Spleen (tissue), 11 donors: ENCODE data around the gene RPL22L1. TPM values are rescaled to one million over a fixed set of nuclear protein-coding genes. Genes with fewer than 3 reads are reported as not detected.

Experiments used
- DNase-seq: peaks from one replicate; pipeline ENCODE4 v3.0.0-alpha.2; 2020
- H3K27ac ChIP-seq, 8 donors: fragments of 200-600 bp; sonication (generic) in 7 of 8; 1 replicate in 4 of 8; 2 replicates in 4 of 8; pipeline versions ENCODE4 v1.5.0 to v1.8.0; 2016 to 2021; ENCODE audit warnings: inconsistent platforms in 4 of 8, mild to moderate bottlenecking in 4 of 8, moderate library complexity in 1 of 8
- H3K27me3 ChIP-seq, 7 donors: fragments of 200-600 bp; sonication (generic) in 6 of 7; replicated peaks in 1 of 7; 1 replicate in 4 of 7; 2 replicates in 3 of 7; pipeline versions ENCODE4 v1.5.0 to v1.8.0; 2016 to 2021; ENCODE audit warnings: inconsistent platforms in 3 of 7, mild to moderate bottlenecking in 1 of 7
- H3K36me3 ChIP-seq, 6 donors: fragments of 200-600 bp; sonication (generic) in 5 of 6; 1 replicate in 4 of 6; 2 replicates in 2 of 6; pipeline versions ENCODE4 v1.5.0 to v1.8.0; 2016 to 2021; ENCODE audit warnings: inconsistent platforms in 2 of 6
- H3K4me1 ChIP-seq, 6 donors: fragments of 200-600 bp; sonication (generic) in 5 of 6; 1 replicate in 3 of 6; 2 replicates in 3 of 6; pipeline versions ENCODE4 v1.5.0 to v1.8.0; 2016 to 2021; ENCODE audit warnings: inconsistent platforms in 3 of 6
- H3K4me3 ChIP-seq, 8 donors: fragments of 200-600 bp; sonication (generic) in 7 of 8; 1 replicate in 4 of 8; 2 replicates in 4 of 8; pipeline versions ENCODE4 v1.5.0 to v1.8.0; 2016 to 2021; ENCODE audit warnings: inconsistent platforms in 4 of 8, mild to moderate bottlenecking in 4 of 8, moderate library complexity in 2 of 8
- H3K9me3 ChIP-seq, 8 donors: fragments of 200-600 bp; sonication (generic) in 7 of 8; 1 replicate in 4 of 8; 2 replicates in 4 of 8; pipeline versions ENCODE4 v1.5.0 to v1.8.0; 2016 to 2021; ENCODE audit warnings: inconsistent platforms in 4 of 8
- POLR2A ChIP-seq, 3 donors: fragments of 450-650 bp; IDR thresholded peaks; one replicate each; pipeline ENCODE4 v1.5.1; 2017; ENCODE audit warnings: antibody characterized with exemption in 3 of 3, mild to moderate bottlenecking in 1 of 3
- POLR2AphosphoS5 ChIP-seq, 3 donors: sonication (generic); formaldehyde crosslinking; IDR thresholded peaks; one replicate each; pipeline ENCODE4 v1.5.1; 2017; ENCODE audit warnings: antibody characterized with exemption in 3 of 3
- WGBS, 5 donors: extraction: QIAGEN DNeasy Blood & Tissue Kit in 3 of 5; methylation state at CpG; one replicate each; pipeline versions ENCODE4 v1.1.5 to v1.1.7; 2013 to 2018; 5-methylcytosine and 5-hydroxymethylcytosine counted together
- intact Hi-C: fragments of 100-400 bp; cut with DNase I; formaldehyde crosslinking; loops from one replicate; pipeline ENCODE4 v1.15.0; 2023; ENCODE audit warnings: low total_unique reads
- polyA plus RNA-seq, 3 donors: library from polyadenylated mRNA; stranded (reverse); fragments of 200-250 nt; gene quantifications; one replicate each; pipeline ENCODE4 v1.2.1, GENCODE V29; 2013
- total RNA-seq, 7 donors: library from RNA; depleted of rRNA in 3 of 7; stranded (reverse); fragments of >200 nt in 3 of 7; fragmentation: NEBNext Ultra II Directional in 4 of 7; extraction: Animal tissue kit (Norgen Biotek cat#: 25700) in 4 of 7; gene quantifications; one replicate each; pipeline versions ENCODE4 v1.1.0 to v1.2.1, GENCODE V29; 2016 to 2021
- TF ChIP-seq, protein P1 (sequence below), 11 experiments: fragments of 200-600 bp in 7 of 11; fragments of 450-650 bp in 4 of 11; sonication (generic) in 4 of 11; IDR thresholded peaks in 8 of 11; conservative IDR thresholded peaks in 3 of 11; 1 replicate in 7 of 11; 2 replicates in 4 of 11; pipeline versions ENCODE4 v1.4.0 to v1.8.0; 2016 to 2021; ENCODE audit warnings: antibody characterized with exemption in 11 of 11, inconsistent platforms in 4 of 11, mild to moderate bottlenecking in 1 of 11
- donor health status: healthy with polysubstance abuse.
- donor health status: DM: no; HTN: no; CAD: no; lungs with moderate emphysema.
- donor health status: DM: no; HTN: no; CAD: no.
- donor health status: Bipolar disorder and iron deficiency.
- donor health status: healthy.
- donor health status: DM: no; HTN: no; CAD: no.
- donor health status: DM: yes; HTN: yes; CAD: no.

Gene RPL22L1
- total and polyA plus RNA-seq, 10 donors: 50.6 to 419 (median 97.6) TPM

DNA sequence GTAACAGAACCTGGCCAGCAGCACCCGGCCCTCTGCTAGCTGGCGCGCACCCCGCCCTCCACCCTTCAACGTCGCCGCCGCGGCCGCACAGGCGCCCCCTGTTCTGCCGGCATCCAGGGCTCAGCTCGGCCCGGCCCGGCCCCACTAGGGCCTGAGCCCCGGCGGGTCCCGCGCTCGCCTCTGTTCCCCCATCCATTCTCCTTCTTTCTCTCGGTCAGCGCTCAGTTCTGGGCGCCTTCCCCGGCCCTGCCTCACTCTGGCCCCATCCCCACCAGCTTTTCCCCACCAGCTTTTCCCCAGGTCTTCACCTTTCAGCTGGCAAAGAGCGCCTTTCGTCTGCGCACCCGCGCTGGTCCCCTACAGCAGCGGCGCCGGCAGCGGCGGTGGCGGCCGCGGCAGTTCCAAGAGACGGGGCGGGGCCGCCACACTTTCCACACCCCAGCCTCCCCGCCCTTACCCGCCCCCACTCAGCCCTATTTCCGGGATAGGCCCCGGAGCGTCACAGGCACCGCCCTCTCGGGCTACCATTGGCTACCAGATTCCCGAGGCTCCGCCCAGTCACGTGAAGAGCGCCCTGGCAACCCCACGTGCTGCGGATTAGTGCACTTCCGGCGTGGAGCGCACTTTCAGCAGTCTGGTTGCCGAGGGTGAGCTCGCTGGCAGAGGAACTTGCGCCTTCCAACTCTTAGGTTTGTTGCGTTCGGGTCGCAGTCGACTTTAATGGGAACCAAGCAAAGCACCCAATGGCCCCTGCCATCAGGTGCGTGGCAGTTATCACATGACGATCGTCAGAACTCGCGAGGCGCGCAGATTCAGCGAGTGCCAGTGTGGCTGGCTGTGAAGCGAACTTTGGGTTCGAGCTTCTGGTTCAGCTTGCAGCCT lies 38.5 kb upstream of the RPL22L1 start, which contains the start of gene EIF5A2:
TSS of gene EIF5A2 (minus strand) at position 403 of the 882 bp plus-strand sequence. CDS start 831 bp downstream, outside the sequence.
- Histone ChIP-seq H3K27ac (peak within 1 kb of the TSS; percentile 19 to 80 (median 61)), H3K4me1 (peaks cover 8 to 25% (median 19%) of the 10 kb centered on the region in 6 donors), H3K36me3 (no peaks in the 10 kb centered on the region), H3K27me3 (peaks cover 0 to 15% (median 0%) of the 10 kb centered on the region in 7 donors), H3K4me3 (peak within 1 kb of the TSS; percentile 51 to 82 (median 62)), H3K9me3 (peaks cover 3 to 36% (median 27%) of the 10 kb centered on the region in 8 donors)
- 1 to 20% (median 16%) methylated on average over 53 to 73 of the region's 73 CpGs for WGBS, 5 donors
- TF ChIP-seq POLR2A (IDR thresholded peaks at IDR 0.05) (no peak), POLR2AphosphoS5 (IDR thresholded peaks at IDR 0.05) (peak; percentile 71 to 80 (median 73))
- TF ChIP-seq, protein P1, sequence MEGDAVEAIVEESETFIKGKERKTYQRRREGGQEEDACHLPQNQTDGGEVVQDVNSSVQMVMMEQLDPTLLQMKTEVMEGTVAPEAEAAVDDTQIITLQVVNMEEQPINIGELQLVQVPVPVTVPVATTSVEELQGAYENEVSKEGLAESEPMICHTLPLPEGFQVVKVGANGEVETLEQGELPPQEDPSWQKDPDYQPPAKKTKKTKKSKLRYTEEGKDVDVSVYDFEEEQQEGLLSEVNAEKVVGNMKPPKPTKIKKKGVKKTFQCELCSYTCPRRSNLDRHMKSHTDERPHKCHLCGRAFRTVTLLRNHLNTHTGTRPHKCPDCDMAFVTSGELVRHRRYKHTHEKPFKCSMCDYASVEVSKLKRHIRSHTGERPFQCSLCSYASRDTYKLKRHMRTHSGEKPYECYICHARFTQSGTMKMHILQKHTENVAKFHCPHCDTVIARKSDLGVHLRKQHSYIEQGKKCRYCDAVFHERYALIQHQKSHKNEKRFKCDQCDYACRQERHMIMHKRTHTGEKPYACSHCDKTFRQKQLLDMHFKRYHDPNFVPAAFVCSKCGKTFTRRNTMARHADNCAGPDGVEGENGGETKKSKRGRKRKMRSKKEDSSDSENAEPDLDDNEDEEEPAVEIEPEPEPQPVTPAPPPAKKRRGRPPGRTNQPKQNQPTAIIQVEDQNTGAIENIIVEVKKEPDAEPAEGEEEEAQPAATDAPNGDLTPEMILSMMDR (IDR thresholded peaks at IDR 0.05 in 8 of 11, conservative IDR thresholded peaks at IDR 0.05 in 3 of 11): no peak
- peak; percentile 95 for DNase-seq
- intact Hi-C loops: no loop called here

DNA sequence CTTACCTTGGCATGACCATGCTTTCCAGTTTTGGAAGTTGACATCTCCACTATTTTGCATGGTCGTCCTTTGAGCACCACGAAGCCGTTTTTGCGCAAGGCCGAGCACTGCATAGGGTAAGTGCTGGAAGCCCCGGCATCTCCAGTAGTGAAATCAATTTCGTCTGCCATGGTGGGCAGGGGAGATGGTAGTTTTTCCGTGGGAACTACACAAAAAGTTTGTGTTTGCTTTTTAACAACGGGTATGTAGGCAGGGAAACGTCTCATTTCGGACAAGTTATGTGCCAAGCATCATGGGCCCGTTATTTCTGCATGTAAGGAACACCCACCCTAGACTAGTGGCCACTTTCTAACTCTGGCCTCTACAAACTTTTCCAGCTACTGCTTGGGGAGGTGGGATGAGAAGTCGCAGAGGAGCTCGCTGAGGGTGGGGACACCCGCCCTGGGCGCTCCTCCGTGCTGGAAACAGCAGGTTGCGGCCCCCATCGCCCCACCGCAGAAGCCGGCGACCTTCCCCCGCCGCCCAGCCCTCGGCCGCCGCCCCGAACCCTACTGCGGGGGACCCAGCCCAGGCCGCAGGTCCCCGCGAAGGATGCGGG lies 37.7 kb upstream of the RPL22L1 start:
- peak overlapping the region; percentile 19 to 80 (median 61) for H3K27ac ChIP-seq

DNA sequence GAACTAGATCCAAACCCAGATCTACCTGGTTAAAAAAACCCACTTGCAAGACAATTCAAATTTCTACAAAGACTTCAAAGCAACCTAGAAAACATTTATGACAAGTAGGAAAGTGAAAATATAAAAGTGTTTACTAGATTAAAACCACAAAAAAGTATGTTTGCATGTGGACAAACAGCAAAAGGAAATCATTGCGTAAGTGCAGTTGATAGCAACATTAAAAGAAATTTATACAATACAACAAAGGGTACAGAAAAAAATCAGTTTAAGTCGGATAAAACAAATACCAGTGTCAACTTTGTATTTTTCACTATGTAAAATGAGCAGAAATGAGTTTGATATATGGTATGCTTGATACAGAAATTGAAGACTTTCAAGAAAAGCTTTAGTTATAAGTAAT lies 35.9 kb upstream of the RPL22L1 start:
- peaks cover 8 to 25% (median 19%) of the 10 kb centered on the region in 6 donors for H3K4me1 ChIP-seq
- H3K36me3 ChIP-seq: no peaks in the 10 kb centered on the region
- H3K27ac ChIP-seq: no peak overlapping the region
- DNase-seq: no peak
- peaks cover 0 to 15% (median 0%) of the 10 kb centered on the region in 7 donors for H3K27me3 ChIP-seq
- intact Hi-C loops: no loop called here
- TF ChIP-seq POLR2A (IDR thresholded peaks at IDR 0.05) (no peak), POLR2AphosphoS5 (IDR thresholded peaks at IDR 0.05) (no peak)
- TF ChIP-seq, protein P1 (IDR thresholded peaks at IDR 0.05 in 8 of 11, conservative IDR thresholded peaks at IDR 0.05 in 3 of 11): no peak
- no peak overlapping the region for H3K4me3 ChIP-seq
- H3K9me3 ChIP-seq: peaks cover 3 to 24% (median 23%) of the 10 kb centered on the region in 8 donors
- WGBS, 5 donors: 79 to 89% (median 85%) methylated on average over 2 of the region's 2 CpGs

More for the DNA sequence above, 37.7 kb upstream of the RPL22L1 start:
- peaks cover 3 to 36% (median 27%) of the 10 kb centered on the region in 8 donors for H3K9me3 ChIP-seq
- peak overlapping the region; percentile 51 to 82 (median 62) for H3K4me3 ChIP-seq
- H3K27me3 ChIP-seq: peaks cover 0 to 15% (median 0%) of the 10 kb centered on the region in 7 donors
- peak; percentile 66 for DNase-seq
- TF ChIP-seq, protein P1 (IDR thresholded peaks at IDR 0.05 in 8 of 11, conservative IDR thresholded peaks at IDR 0.05 in 3 of 11): no peak
- no peak for TF ChIP-seq POLR2AphosphoS5 (IDR thresholded peaks at IDR 0.05)
- TF ChIP-seq POLR2A (IDR thresholded peaks at IDR 0.05): no peak
- intact Hi-C loops: no loop called here
- H3K36me3 ChIP-seq: no peaks in the 10 kb centered on the region
- 6 to 16% (median 8%) methylated on average over 15 to 33 of the region's 33 CpGs for WGBS, 5 donors
- peaks cover 8 to 25% (median 19%) of the 10 kb centered on the region in 6 donors for H3K4me1 ChIP-seq
